ENCODE data around the gene SPOCK1. TPM values are rescaled to one million over a fixed set of nuclear protein-coding genes. Genes with fewer than 3 reads are reported as not detected.

Gene SPOCK1
- total RNA-seq, 1 donor from 2014 or later: 28.6 TPM

- intact Hi-C loops (cut with micrococcal nuclease): no loop called here
- TF ChIP-seq CTCF (IDR thresholded peaks at IDR 0.05; ENCODE audit: borderline replicate concordance): no peak
- no peaks in the 10 kb centered on the region for H3K36me3 ChIP-seq
- no peak overlapping the region for H3K27ac ChIP-seq (replicated peaks)
- H3K4me3 ChIP-seq: no peak overlapping the region
- H3K9me3 ChIP-seq (replicated peaks): no peaks in the 10 kb centered on the region
- no peaks in the 10 kb centered on the region for H3K4me1 ChIP-seq
- H3K27me3 ChIP-seq (ENCODE audit: low read depth): peaks cover 8% of the 10 kb centered on the region
- no peak for DNase-seq
Measured at GRCh38 chr5:137122558-137122957, 376.6 kb downstream of the SPOCK1 start.

- no peak overlapping the region for H3K27ac ChIP-seq (replicated peaks)
- no peaks in the 10 kb centered on the region for H3K9me3 ChIP-seq (replicated peaks)
- TF ChIP-seq CTCF (IDR thresholded peaks at IDR 0.05; ENCODE audit: borderline replicate concordance): no peak
- DNase-seq: no peak
- intact Hi-C loops (cut with micrococcal nuclease): no loop called here
- H3K4me3 ChIP-seq: no peak overlapping the region
- no peaks in the 10 kb centered on the region for H3K4me1 ChIP-seq
- no peaks in the 10 kb centered on the region for H3K36me3 ChIP-seq
- H3K27me3 ChIP-seq (ENCODE audit: low read depth): peaks cover 3% of the 10 kb centered on the region
Measured at GRCh38 chr5:137122075-137122474, 377.1 kb downstream of the SPOCK1 start.

DNA sequence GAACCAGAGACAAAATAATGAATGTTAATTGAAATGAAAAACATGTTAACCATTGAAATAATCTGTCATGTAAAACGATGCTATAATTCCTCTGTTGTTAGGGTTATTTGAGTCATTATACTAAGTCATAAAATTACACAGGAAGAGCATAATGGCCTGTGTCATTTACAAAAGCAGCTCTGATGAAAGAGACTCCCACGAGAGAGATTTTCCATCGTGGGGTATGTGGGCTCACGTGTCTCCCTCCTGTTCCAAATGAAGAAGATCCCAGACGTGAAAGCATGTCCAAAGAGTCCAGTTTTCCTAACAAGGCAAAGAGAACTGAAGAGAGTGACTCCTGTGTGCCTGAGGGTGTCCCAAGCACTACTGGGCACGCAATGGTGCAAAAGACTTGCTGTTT, 379.8 kb downstream of the SPOCK1 start:
- intact Hi-C loops (cut with micrococcal nuclease): no loop called here
- Histone ChIP-seq H3K27ac (replicated peaks) (no peak overlapping the region), H3K9me3 (replicated peaks) (no peaks in the 10 kb centered on the region), H3K27me3 (ENCODE audit: low read depth) (peaks cover 15% of the 10 kb centered on the region), H3K36me3 (no peaks in the 10 kb centered on the region), H3K4me1 (no peaks in the 10 kb centered on the region), H3K4me3 (no peak overlapping the region)
- DNase-seq: no peak
- no peak for TF ChIP-seq CTCF (IDR thresholded peaks at IDR 0.05; ENCODE audit: borderline replicate concordance)

DNA sequence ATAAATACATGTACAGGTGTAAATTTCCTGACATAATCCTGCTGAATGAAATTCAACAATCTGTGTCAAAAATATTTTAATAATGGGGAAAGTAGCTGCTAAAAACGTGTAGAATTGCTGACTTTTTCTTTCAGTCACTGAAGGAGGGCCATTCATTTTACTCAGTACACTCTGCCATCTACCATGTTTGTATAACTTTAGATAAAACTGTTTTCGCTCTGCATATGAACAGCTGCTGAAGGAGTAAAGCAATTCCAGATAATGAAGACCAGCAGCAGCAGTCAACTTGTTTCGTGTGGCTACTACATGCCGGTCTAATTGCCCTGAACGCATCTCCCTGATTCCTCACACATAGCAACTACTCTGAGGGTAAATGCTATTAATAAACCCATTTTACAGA, 380.5 kb downstream of the SPOCK1 start:
- H3K27ac ChIP-seq (replicated peaks): no peak overlapping the region
- H3K4me1 ChIP-seq: no peaks in the 10 kb centered on the region
- no peak for TF ChIP-seq CTCF (IDR thresholded peaks at IDR 0.05; ENCODE audit: borderline replicate concordance)
- no peak overlapping the region for H3K4me3 ChIP-seq
- no peak for DNase-seq
- H3K36me3 ChIP-seq: no peaks in the 10 kb centered on the region
- no peaks in the 10 kb centered on the region for H3K9me3 ChIP-seq (replicated peaks)
- H3K27me3 ChIP-seq (ENCODE audit: low read depth): peaks cover 15% of the 10 kb centered on the region
- intact Hi-C loops (cut with micrococcal nuclease): no loop called here

DNA sequence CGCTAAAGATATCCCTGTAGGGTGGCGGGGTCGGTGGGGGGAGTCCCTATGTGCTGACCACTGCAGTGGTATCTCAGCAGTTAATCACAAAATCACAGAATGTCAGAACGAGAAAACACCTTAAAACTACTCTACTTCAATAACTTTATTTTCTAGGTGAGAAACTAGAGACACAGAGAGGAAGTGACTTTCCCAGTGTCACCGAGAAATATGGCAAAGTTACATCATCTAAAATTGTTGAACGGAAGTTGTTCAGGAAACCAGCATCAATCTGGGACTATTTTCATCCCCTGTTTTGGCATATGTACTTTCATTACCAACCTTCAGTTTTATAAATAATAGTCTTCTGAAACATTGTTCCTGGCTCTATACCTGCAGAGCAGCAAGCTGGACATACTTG, 384.0 kb downstream of the SPOCK1 start:
- Histone ChIP-seq H3K27me3 (ENCODE audit: low read depth) (peaks cover 22% of the 10 kb centered on the region), H3K36me3 (no peaks in the 10 kb centered on the region), H3K4me1 (no peaks in the 10 kb centered on the region), H3K27ac (replicated peaks) (no peak overlapping the region), H3K9me3 (replicated peaks) (no peaks in the 10 kb centered on the region), H3K4me3 (no peak overlapping the region)
- intact Hi-C loops (cut with micrococcal nuclease): no loop called here
- no peak for DNase-seq
- no peak for TF ChIP-seq CTCF (IDR thresholded peaks at IDR 0.05; ENCODE audit: borderline replicate concordance)

GRCh38 chr5:137114529-137114928, 384.6 kb downstream of the SPOCK1 start:
- intact Hi-C loops (cut with micrococcal nuclease): no loop called here
- Histone ChIP-seq H3K27me3 (ENCODE audit: low read depth) (peaks cover 28% of the 10 kb centered on the region), H3K36me3 (no peaks in the 10 kb centered on the region), H3K4me1 (no peaks in the 10 kb centered on the region), H3K9me3 (replicated peaks) (no peaks in the 10 kb centered on the region), H3K27ac (replicated peaks) (no peak overlapping the region), H3K4me3 (no peak overlapping the region)
- no peak for TF ChIP-seq CTCF (IDR thresholded peaks at IDR 0.05; ENCODE audit: borderline replicate concordance)
- no peak for DNase-seq

All from left ventricle myocardium inferior (tissue), 1 donor.